ENCODE data around the gene FOS.
"Not testable (repeated sequence)": the region's sequence is repeated elsewhere in the genome, so short reads cannot be mapped to it uniquely, and the experiment has no call there.

The FOS gene

GRCh38 chr14:75278422-75279152 is at the start of gene FOS:
Gene FOS, plus strand, starts transcription at chr14:75278828. Its CDS starts 155 bp downstream, at chr14:75278983.
- Mint-ChIP-seq H3K9me3 (no peaks in the 10 kb centered on the region), H3K27me3 (peaks cover 98% of the 10 kb centered on the region), H3K36me3 (peaks cover 7% of the 10 kb centered on the region), H3K4me1 (peaks cover 46% of the 10 kb centered on the region), H3K27ac (peak within 1 kb of the TSS; percentile 94), H3K4me3 (peak within 1 kb of the TSS; percentile 77)
- CTCF ChIA-PET = no interaction called here
- peak; percentile 92 for DNase-seq

DNA sequence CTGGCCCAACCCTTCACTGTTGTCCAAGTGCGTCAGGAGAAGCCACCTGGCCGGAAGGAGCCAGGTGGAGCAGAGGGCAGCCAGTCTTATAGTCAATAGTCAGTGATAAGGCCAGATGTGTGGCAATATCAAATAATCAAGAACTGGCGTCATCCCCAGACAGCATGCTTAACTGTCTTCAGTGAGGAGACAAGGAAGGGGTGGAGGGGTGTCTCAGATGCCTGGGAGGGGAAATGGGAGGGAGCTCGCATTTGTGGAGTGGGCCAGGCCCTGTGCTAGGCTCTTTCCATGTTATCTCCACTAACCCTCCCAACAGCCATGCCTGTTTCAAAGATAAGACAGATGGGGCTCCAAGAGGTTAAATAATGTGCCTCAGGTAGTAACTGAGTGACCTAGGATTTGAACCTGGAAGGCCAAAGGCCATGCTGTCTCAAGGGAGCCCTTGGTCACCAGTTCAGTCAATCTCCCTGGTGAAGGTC is 48.9 kb upstream of the FOS start:
- no peaks in the 10 kb centered on the region for H3K9me3 Mint-ChIP-seq
- no peak overlapping the region for H3K4me3 Mint-ChIP-seq
- peaks cover 41% of the 10 kb centered on the region for H3K4me1 Mint-ChIP-seq
- H3K27me3 Mint-ChIP-seq = peaks cover 41% of the 10 kb centered on the region
- no peaks in the 10 kb centered on the region for H3K36me3 Mint-ChIP-seq
- H3K27ac Mint-ChIP-seq = no peak overlapping the region
- DNase-seq = no peak
- CTCF ChIA-PET = interaction anchor here (0.9 to 2.1 kb wide), 5 partner anchors 10 to 66 kb away, joined by 3 to 7 read pairs (median 4); no protein-coding TSS in a partner anchor

DNA sequence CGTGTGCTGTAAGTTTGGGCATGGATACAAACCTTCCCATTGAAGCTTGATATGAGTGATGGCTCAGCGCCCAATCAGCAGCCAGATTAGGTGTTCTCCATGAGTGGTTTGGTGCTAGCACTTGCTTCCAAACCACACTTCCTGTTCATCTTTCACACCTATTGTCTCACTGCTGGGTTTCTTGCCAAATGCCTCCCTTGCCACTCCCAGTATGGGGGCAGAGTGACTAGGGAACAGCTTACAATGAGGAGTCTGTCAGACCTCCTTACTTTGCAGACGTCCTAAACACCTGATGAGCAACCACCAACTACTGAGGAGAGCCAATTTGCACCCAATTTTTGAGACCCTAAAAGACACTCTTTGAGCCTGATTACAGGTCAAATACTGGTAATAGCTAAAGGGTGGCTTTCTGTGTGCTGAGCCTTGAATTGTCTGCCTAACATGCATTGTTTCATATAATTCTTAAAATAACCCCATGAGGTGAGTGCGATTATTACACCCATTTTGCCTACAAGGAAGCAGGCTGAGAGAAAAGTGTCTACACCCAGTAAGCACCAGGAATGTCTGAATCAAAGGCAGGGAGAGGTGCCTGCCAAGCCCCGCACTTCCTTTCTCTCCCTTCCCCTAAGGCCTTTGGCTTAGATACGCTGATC is 48.4 kb upstream of the FOS start:
- no peak overlapping the region for H3K4me3 Mint-ChIP-seq
- CTCF ChIA-PET = interaction anchor here (0.9 to 2.1 kb wide), 5 partner anchors 9 to 65 kb away, joined by 3 to 7 read pairs (median 4); no protein-coding TSS in a partner anchor

DNA sequence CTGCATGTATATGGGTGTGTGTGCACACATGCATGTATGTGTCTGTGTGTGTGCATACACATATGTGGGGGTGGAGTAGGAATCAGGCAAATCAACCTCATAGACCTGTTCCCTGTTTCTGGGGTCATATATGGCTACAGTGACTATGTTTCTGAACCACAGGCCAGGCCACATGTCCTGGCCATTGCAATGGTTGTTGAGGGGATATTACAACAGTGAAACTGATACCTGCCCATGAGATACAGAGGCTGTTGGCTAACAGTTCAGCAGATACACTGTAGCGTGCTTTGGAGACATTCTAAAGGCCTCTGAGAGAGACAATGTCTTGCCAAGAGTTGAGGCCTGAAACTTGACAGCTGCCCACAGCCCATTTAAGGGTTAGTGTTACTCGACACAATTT is 47.3 kb upstream of the FOS start:
- Mint-ChIP-seq H3K9me3 (no peaks in the 10 kb centered on the region), H3K27me3 (peaks cover 48% of the 10 kb centered on the region), H3K27ac (no peak overlapping the region), H3K4me3 (no peak overlapping the region), H3K36me3 (no peaks in the 10 kb centered on the region), H3K4me1 (peaks cover 41% of the 10 kb centered on the region)
- CTCF ChIA-PET = interaction anchor here (1.3 to 2.1 kb wide), 3 partner anchors 9 to 70 kb away, joined by 3 to 7 read pairs (median 3); no protein-coding TSS in a partner anchor
- no peak for DNase-seq

More for the DNA sequence above, 48.4 kb upstream of the FOS start:
- Mint-ChIP-seq H3K27ac (no peak overlapping the region), H3K27me3 (peaks cover 44% of the 10 kb centered on the region), H3K4me1 (peaks cover 41% of the 10 kb centered on the region), H3K36me3 (no peaks in the 10 kb centered on the region), H3K9me3 (no peaks in the 10 kb centered on the region)
- peak; percentile 49 for DNase-seq

DNA sequence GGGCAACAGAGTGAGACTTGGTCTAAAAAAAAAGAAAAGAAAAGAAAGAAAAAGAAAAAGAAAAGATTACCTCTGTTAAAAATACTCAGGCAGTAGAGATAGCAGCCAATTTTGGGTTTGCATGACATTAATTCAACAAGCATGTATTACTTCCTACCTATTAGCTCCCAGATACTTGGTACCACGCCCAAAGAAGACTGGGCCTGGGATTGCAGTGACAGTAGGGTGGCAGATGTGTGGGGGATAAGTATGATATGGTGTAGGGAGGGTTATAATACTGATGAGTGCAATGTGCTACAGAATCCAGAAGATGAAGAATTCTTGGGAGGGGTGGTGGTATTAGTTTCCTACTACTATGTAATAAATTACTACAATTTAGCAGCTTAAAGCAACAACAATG is 46.4 kb upstream of the FOS start:
- Mint-ChIP-seq H3K27ac (no peak overlapping the region), H3K27me3 (peaks cover 50% of the 10 kb centered on the region), H3K4me1 (peaks cover 41% of the 10 kb centered on the region), H3K9me3 (no peaks in the 10 kb centered on the region), H3K36me3 (no peaks in the 10 kb centered on the region), H3K4me3 (no peak overlapping the region)
- CTCF ChIA-PET = interaction anchor here (0.6 to 2.1 kb wide), 4 partner anchors 10 to 70 kb away, joined by 3 to 7 read pairs (median 3); no protein-coding TSS in a partner anchor
- DNase-seq = no peak

GRCh38 chr14:75232597-75232996 is 46.0 kb upstream of the FOS start:
- peak; percentile 53 for DNase-seq
- Mint-ChIP-seq H3K27me3 (peaks cover 50% of the 10 kb centered on the region), H3K4me3 (no peak overlapping the region), H3K27ac (no peak overlapping the region), H3K36me3 (no peaks in the 10 kb centered on the region), H3K4me1 (peaks cover 41% of the 10 kb centered on the region), H3K9me3 (no peaks in the 10 kb centered on the region)
- CTCF ChIA-PET = interaction anchor here (1.3 to 1.5 kb wide), 2 partner anchors 10 to 69 kb away, joined by 3 read pairs; no protein-coding TSS in a partner anchor

GRCh38 chr14:75234173-75235115 is 44.2 kb upstream of the FOS start:
- no peak overlapping the region for H3K4me3 Mint-ChIP-seq
- no peak overlapping the region for H3K27ac Mint-ChIP-seq

GRCh38 chr14:75235198-75235597 is 43.4 kb upstream of the FOS start:
- H3K9me3 Mint-ChIP-seq, DNase-seq, CTCF ChIA-PET, H3K4me3 Mint-ChIP-seq, H3K36me3 Mint-ChIP-seq, H3K27ac Mint-ChIP-seq: not testable (repeated sequence)
- peaks cover 22% of the 10 kb centered on the region for H3K4me1 Mint-ChIP-seq
- peaks cover 52% of the 10 kb centered on the region for H3K27me3 Mint-ChIP-seq

More at GRCh38 chr14:75234173-75235115, 44.2 kb upstream of the FOS start:
- no peaks in the 10 kb centered on the region for H3K9me3 Mint-ChIP-seq
- peaks cover 29% of the 10 kb centered on the region for H3K4me1 Mint-ChIP-seq
- no peaks in the 10 kb centered on the region for H3K36me3 Mint-ChIP-seq
- no peak for DNase-seq
- peaks cover 44% of the 10 kb centered on the region for H3K27me3 Mint-ChIP-seq
- CTCF ChIA-PET = no interaction called here

DNA sequence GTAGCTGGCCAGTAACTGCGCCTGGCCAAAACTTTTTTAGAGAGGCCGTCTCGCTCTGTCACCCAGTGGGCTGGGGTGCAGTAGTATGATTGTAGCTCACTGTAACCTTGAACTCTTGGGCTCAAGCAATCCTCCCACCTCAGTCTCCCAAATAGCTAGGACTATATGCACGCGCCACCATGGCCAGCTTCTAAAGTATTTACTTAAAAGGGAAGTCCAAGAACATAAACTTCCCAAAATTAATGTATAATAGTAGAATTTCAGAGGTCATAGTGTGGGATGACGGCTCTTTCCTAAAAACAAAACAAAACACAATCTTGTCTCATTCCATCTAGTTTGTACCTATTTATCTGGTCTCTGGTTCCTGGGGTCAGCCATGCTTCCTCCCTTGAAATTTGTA is 42.2 kb upstream of the FOS start:
- Mint-ChIP-seq H3K27me3 (peaks cover 58% of the 10 kb centered on the region), H3K27ac (no peak overlapping the region), H3K9me3 (no peaks in the 10 kb centered on the region), H3K4me1 (peaks cover 10% of the 10 kb centered on the region), H3K4me3 (no peak overlapping the region), H3K36me3 (no peaks in the 10 kb centered on the region)
- CTCF ChIA-PET = no interaction called here
- DNase-seq = no peak

- no peaks in the 10 kb centered on the region for H3K9me3 Mint-ChIP-seq
- H3K27me3 Mint-ChIP-seq = peaks cover 58% of the 10 kb centered on the region
- H3K4me1 Mint-ChIP-seq = peaks cover 10% of the 10 kb centered on the region
- CTCF ChIA-PET = no interaction called here
- no peaks in the 10 kb centered on the region for H3K36me3 Mint-ChIP-seq
- no peak overlapping the region for H3K4me3 Mint-ChIP-seq
- H3K27ac Mint-ChIP-seq = no peak overlapping the region
- no peak for DNase-seq
Observed at GRCh38 chr14:75236901-75237419, 41.7 kb upstream of the FOS start.

GRCh38 chr14:75238756-75239455 is 39.7 kb upstream of the FOS start:
- Mint-ChIP-seq H3K27me3 (peaks cover 62% of the 10 kb centered on the region), H3K27ac (no peak overlapping the region), H3K4me3 (no peak overlapping the region), H3K9me3 (no peaks in the 10 kb centered on the region), H3K36me3 (no peaks in the 10 kb centered on the region), H3K4me1 (no peaks in the 10 kb centered on the region)
- CTCF ChIA-PET = interaction anchor here (1.2 kb wide), 1 partner anchor 9 kb away, joined by 3 read pairs; no protein-coding TSS in a partner anchor
- no peak for DNase-seq

- Mint-ChIP-seq H3K27ac (no peak overlapping the region), H3K4me3 (no peak overlapping the region), H3K27me3 (peaks cover 58% of the 10 kb centered on the region), H3K36me3 (no peaks in the 10 kb centered on the region), H3K4me1 (peaks cover under 1% of the 10 kb centered on the region), H3K9me3 (no peaks in the 10 kb centered on the region)
- CTCF ChIA-PET = interaction anchor here (0.6 kb wide), 1 partner anchor 742 kb away, joined by 3 read pairs; no protein-coding TSS in a partner anchor
- DNase-seq = no peak
Observed at GRCh38 chr14:75240781-75241180, 37.8 kb upstream of the FOS start.
